Measurements from ENCODE around the gene MAPKAP1. TPM values are rescaled to one million over a fixed set of nuclear protein-coding genes. Genes with fewer than 3 reads are reported as not detected.
"Not testable (repeated sequence)": the region's sequence is repeated elsewhere in the genome, so short reads cannot be mapped to it uniquely, and the experiment has no call there.

The MAPKAP1 gene
- total RNA-seq, 4 donors from 2014 or later, result 59.0 to 98.2 (median 70.9) TPM

- no peaks in the 10 kb centered on the region for H3K27me3 ChIP-seq
- no peak overlapping the region for H3K4me3 ChIP-seq
- H3K4me1 ChIP-seq, result peaks cover 0 to 19% (median 0%) of the 10 kb centered on the region in 4 donors
- TF ChIP-seq POLR2A (IDR thresholded peaks at IDR 0.05) (no peak), CTCF (IDR thresholded peaks at IDR 0.05) (no peak)
- H3K9me3 ChIP-seq, result no peaks in the 10 kb centered on the region
- DNase-seq, result no peak
- no peaks in the 10 kb centered on the region for H3K36me3 ChIP-seq
- no peak overlapping the region for H3K27ac ChIP-seq
Observed at GRCh38 chr9:125404733-125405132, 302.3 kb downstream of the MAPKAP1 start.

- no peaks in the 10 kb centered on the region for H3K9me3 ChIP-seq
- no peaks in the 10 kb centered on the region for H3K4me1 ChIP-seq
- no peak overlapping the region for H3K4me3 ChIP-seq
- no peaks in the 10 kb centered on the region for H3K36me3 ChIP-seq
- H3K27me3 ChIP-seq, result no peaks in the 10 kb centered on the region
- no peak overlapping the region for H3K27ac ChIP-seq
- no peak for TF ChIP-seq POLR2A (IDR thresholded peaks at IDR 0.05)
- TF ChIP-seq CTCF (IDR thresholded peaks at IDR 0.05), result no peak
- no peak for DNase-seq
Observed at GRCh38 chr9:125400725-125401716, 306.0 kb downstream of the MAPKAP1 start.

- not testable (repeated sequence) for H3K4me1 ChIP-seq, H3K4me3 ChIP-seq, H3K27me3 ChIP-seq, DNase-seq, H3K36me3 ChIP-seq, H3K27ac ChIP-seq, H3K9me3 ChIP-seq
Observed at GRCh38 chr9:125400232-125400631, 306.8 kb downstream of the MAPKAP1 start.

- Histone ChIP-seq H3K4me3 (no peak overlapping the region), H3K27ac (no peak overlapping the region), H3K27me3 (no peaks in the 10 kb centered on the region), H3K9me3 (no peaks in the 10 kb centered on the region), H3K4me1 (no peaks in the 10 kb centered on the region), H3K36me3 (no peaks in the 10 kb centered on the region)
- TF ChIP-seq CTCF (IDR thresholded peaks at IDR 0.05) (no peak), POLR2A (IDR thresholded peaks at IDR 0.05) (no peak)
- DNase-seq, result no peak
Observed at GRCh38 chr9:125399666-125400065, 307.3 kb downstream of the MAPKAP1 start.

- no peaks in the 10 kb centered on the region for H3K27me3 ChIP-seq
- TF ChIP-seq POLR2A (IDR thresholded peaks at IDR 0.05), result no peak
- TF ChIP-seq CTCF (IDR thresholded peaks at IDR 0.05), result no peak
- H3K4me3 ChIP-seq, result no peak overlapping the region
- H3K27ac ChIP-seq, result no peak overlapping the region
- no peaks in the 10 kb centered on the region for H3K36me3 ChIP-seq
- H3K4me1 ChIP-seq, result no peaks in the 10 kb centered on the region
- DNase-seq, result no peak
- H3K9me3 ChIP-seq, result no peaks in the 10 kb centered on the region
Observed at GRCh38 chr9:125399165-125399564, 307.8 kb downstream of the MAPKAP1 start.

GRCh38 chr9:125398243-125398642 lies 308.8 kb downstream of the MAPKAP1 start:
- Histone ChIP-seq H3K9me3 (no peaks in the 10 kb centered on the region), H3K27ac (no peak overlapping the region), H3K27me3 (no peaks in the 10 kb centered on the region), H3K4me1 (no peaks in the 10 kb centered on the region), H3K36me3 (no peaks in the 10 kb centered on the region), H3K4me3 (no peak overlapping the region)
- DNase-seq, result no peak
- no peak for TF ChIP-seq POLR2A (IDR thresholded peaks at IDR 0.05)
- no peak for TF ChIP-seq CTCF (IDR thresholded peaks at IDR 0.05)

Data from Peyer's patch (tissue), 4 donors.